GM21360 (cell line): Measurements from ENCODE around the gene RRP1.

Source experiments
- ATAC-seq: cut with Tn5 transposase; IDR thresholded peaks from one replicate; pipeline ENCODE4 v1.9.1; 2021; ENCODE audit warnings: mild to moderate bottlenecking, moderate library complexity; ENCODE audit not compliant: unreplicated experiment

Gene RRP1

DNA sequence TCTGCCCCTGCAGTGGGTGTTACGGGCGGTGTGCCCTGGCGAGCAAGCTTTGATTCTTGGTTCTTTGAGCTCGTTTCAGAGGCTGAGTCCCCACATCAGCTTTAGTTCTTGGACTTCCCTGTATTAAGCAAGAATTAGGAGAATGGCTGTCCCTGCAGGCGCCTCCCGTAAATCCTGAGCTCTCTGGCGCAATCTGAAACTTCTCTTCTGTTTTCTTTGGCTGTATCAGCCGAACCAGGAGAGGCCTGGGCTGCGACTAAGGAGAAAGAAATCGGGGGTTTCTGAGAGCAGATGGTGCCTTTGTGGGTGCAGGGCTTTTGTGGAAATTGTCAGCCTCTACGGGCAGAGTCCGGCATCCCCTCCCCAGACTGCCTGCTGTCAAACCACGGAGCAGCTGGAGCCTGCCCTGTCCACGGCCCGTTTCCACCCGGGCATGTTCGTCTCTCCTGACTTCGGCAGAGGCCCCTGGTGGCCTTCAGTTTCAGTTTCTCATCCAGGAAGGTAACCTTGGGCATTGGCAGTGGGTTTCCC is 31.2 kb upstream of the RRP1 start:
- ATAC-seq, result no peak

DNA sequence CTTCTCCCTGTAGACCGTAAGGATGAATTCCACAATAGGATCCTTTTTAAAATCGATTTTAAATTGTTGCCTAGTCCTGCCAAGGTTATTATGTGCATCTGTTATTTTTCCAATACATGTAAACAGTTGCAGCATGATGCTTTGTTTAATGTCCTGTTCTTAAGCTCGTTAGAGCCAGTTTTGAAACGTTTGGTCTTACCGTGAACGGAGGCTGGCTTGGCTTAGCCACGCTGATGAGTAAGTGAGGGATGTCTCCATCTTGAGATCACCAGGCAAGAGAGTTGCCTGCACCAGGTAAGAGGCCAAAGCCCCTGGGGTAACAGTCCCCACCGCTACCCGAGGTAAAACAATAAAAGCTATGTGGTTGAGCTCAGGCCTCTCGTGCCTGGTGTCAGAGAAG is 30.6 kb upstream of the RRP1 start:
- no peak for ATAC-seq

- ATAC-seq, result no peak
These were observed 29.7 kb upstream of the RRP1 start for GRCh38 chr21:43759651-43760050.

DNA sequence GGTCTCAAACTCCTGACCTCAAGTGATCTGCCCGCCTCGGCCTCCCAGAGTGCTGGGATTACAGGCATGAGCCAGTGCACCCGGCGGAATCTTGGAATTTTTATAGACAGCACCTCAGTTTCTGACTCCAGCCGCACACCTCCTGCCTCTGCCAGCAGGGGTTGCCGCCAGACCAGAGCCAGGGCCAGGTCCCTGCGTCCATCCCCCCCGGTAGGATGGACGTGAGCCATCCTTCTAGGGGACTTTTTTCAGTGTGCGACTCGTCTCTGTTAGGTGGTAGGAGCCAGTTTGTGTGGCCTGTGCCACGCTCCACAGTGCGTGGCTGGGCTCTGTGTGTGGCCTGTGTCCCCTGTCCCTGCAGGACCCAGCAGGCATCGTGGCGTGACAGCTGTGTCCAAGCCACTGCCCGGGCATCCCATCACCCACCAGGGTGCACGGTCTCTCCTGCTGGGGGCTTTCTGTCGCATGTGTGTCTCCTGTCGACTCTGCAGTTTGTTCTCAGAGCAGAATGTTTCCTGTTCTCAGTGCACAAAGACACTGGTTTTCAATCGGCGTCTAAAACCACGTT is 28.9 kb upstream of the RRP1 start:
- no peak for ATAC-seq

GRCh38 chr21:43761886-43762285 is 27.5 kb upstream of the RRP1 start:
- ATAC-seq, result no peak

GRCh38 chr21:43762303-43763128 is 26.9 kb upstream of the RRP1 start:
- ATAC-seq, result no peak

DNA sequence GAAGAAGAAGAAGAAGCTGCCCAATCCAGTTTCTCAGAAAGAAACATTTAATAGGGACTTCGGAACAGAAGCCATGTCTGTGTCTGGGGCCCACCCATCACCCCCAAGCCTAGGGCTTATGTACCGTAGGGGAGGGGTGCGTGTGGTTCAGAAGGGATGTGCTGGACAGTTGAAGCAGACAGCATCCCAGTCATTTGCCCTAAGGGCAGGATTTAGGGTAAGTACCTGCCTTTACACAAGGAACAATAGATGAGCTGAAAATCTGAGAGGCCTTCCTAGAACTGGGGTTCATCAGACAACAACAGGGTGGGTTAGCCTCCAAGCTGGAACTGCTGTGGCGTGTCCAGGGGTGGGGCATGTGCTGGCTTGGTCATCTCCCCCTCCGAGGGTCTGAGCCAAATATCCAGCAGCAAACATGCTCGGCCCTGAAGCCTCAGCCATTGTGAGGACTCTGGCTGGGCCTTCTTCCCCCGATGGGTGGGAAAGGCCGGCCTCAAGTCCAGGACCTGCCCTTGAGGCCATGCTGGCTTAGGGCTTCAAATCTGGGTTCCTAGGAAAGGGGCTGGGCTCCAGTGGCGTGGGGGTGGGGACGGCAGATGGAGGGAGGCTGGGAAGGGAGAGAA is 25.4 kb upstream of the RRP1 start:
- ATAC-seq, result no peak

DNA sequence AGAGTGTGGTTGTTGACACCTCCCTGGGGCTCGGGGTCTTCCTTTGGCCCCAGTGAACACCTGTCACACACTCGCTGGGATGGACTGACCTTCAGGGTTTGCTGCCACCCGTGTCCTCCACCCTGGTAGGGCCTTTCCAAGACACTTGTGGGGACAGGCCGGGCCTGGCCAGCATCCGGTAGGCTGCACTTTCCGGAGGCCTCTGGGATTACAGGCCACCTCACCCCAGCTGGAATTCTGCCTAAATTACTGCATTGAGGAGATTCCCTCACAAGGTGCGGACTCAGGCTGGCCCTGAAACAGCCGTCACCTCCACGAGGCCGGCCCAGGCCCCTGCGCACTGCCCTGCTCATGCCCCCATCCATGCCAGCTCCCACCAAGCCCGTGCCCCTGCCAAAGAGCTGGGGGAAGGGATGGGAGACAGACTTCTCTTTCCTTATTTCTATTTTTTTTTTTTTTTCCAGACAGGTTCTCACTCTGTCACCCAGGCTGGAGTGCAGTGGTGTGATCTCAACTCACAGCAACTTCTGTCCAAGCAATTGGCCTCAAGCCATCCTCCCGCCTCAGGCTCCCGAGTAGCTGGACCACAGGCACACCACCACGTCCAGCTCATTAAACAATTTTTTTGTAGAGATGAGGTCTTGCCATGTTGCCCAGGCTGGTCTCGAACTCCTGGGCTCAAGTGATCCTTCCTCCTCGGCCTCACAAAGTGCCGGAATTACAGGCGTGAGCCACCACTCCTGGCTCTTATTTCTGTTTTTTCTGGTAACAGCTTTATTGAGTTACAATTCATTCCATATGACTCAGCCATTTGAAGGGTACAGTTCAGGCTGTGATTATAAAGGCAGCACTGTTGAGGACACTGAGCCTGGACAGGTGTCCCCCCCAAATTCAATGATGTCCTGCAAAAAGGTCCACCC is 24.5 kb upstream of the RRP1 start:
- no peak for ATAC-seq

DNA sequence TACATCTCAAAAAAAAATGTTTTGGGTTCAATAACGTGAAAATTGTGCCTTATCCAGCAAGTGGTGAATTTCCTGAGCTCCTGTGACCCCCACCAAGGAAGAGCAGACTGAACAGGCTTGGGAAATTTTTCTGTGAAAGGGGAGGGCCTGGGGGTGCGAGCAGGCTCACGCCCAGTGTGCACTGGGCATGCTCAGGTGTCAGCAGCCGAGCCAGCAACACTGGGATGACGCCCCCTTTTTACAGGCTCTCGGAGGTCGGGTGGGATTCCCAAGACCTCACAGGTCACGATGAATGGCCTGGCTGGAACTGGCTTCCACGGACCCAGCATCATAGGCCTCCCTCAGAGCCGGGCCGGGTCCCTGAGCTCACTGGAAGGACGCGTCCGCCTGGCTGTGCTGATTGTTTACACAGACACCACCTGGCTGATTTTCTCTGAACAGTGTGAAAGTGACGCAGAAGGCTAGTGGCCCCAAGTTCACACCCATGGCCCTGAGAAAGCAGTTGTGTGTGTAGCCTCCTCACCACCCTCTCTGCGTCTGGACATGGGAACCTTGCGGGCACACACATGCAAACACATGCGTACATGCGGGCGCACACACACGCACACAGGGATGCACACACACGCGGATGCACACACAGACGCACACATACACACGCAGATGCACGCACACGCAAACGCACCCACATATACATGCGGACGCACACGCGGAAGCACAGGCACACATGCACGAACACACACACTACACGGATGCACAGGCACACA is 22.5 kb upstream of the RRP1 start:
- no peak for ATAC-seq

DNA sequence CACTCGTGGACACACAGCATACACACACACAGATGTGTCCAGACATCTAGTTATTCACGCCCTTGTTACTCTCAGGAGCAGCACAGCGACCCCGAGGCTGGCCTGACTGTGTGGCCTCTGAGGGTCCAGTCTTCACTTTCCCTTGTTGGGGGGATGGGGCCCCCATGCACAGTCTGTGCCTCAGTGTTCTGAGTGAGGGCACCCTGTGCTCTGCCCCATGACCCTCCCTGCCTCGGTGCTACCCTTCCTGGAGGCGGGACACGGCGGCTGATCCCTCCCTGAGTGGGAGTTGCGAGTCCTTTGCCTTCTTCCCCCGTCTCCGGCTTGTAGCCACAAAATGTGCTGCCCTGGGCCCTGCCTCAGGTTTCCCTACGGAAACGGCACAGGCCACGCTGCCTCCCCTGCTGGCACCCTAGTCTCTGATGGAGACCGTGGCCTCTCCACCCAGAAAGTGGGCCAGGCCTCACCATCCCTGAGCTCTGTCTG is 21.8 kb upstream of the RRP1 start:
- ATAC-seq, result no peak

DNA sequence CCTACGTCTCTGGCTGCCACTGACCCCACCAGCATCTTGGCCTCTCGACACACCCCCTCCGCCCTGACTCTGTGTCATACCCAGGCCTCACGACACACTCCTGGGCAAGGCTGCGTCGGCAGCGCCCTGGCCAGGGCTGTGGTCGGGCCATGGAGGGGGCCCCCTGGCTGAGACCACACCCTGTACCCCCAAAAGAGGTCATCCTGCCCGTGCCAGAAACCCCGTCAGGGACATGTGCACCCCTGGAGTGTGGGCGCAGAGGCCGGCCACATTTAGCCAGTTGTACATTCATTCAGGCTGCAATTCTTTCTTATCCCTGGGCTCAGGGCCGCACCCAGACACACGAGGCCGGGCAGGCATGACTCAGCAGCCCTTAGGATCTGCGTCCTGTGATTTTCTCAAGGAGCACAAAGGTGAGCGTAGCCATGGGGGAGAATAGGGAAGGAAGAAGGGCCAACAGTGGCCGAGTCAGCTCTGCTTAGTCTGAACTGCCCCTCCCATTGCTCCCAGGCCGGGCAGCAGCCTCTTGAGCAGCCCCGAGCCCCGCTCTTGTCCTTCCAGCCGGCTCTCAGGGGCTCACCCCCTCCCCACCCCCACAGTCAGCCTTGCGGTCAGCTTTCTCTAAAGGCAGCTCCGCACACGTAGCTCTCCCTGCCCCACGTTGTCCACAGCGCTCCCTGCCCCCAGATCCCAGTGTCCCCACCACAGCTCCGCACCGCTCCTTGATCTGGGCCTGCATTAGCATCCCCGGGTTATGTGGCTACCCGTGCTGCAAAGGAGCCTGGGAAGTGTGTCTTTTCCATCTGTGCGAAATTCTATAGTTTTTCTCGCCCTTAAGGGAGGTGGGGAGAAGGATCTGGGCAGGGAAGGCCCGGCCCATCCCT is 21.2 kb upstream of the RRP1 start:
- no peak for ATAC-seq

GRCh38 chr21:43768868-43769167 is 20.6 kb upstream of the RRP1 start:
- no peak for ATAC-seq

DNA sequence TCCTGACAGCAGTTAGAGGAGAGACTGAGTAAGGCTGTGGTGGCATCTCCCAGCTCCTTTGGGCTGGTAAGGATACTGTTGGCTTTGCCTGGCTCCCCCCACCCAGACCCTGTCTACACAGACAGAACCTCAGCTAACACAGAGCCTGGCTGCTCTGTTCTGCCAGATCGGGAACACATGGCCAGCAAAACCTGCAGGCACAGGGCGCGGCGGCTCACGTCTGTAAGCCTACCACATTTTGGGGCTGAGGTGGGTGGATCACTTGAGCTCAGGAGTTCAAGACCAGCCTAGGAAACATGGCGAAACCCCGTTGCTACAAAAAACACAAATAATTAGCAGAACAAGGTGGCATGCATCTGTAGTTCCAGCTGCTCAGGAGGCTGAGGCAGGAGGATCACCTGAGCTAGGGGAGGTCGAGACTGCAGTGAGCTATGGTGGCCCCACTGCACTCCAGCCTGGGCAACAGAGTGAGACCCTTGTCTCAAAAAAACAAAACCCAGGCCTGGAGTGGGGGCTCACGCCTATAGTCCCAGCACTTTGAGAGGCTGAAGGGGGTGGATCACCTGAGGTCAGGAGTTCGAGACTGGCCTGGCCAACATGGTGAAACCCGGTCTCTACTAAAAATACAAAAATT is 19.9 kb upstream of the RRP1 start:
- no peak for ATAC-seq

GRCh38 chr21:43770066-43770655 is 19.2 kb upstream of the RRP1 start:
- no peak for ATAC-seq

GRCh38 chr21:43771199-43771675 is 18.1 kb upstream of the RRP1 start:
- ATAC-seq, result no peak

- no peak for ATAC-seq
These were observed 17.5 kb upstream of the RRP1 start for GRCh38 chr21:43771698-43772424.

GRCh38 chr21:43772425-43772821 is 17.0 kb upstream of the RRP1 start:
- ATAC-seq, result no peak

DNA sequence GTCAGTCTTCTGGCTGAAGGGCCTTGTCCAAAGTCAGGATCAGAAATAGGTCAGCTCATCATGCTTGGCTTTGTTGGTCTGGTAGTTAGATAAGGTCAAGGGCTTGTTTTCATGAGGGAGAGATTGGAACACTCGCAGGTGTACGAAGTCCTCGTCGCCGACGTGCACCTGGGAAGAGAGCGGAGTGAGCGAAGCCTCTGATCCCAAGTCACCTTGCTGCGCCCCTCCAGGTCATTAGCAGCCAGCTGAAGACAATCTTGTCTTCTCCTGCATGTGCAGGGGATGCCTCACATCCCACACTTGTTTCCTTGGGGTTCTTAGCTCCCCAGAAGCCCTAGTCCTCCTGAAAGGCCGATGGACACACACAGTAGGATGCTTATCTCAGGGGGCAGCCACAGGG is 15.2 kb upstream of the RRP1 start:
- ATAC-seq, result no peak
